Left renal cortex interstitium (tissue), 4 donors: ENCODE results near the gene TENT4A. TPM values are rescaled to one million over a fixed set of nuclear protein-coding genes. Genes with fewer than 3 reads are reported as not detected.
A peak's percentile ranks its signal among the peaks of the same experiment; 100 is the strongest.
"Not testable (repeated sequence)": the region's sequence is repeated elsewhere in the genome, so short reads cannot be mapped to it uniquely, and the experiment has no call there.

Source experiments
- DNase-seq, 4 donors: peaks; one replicate each; pipeline ENCODE4 v3.0.0-alpha.2; 2013; ENCODE audit warnings: low read depth in 4 of 4, low spot score in 2 of 4, missing footprints in 1 of 4
- polyA plus RNA-seq, 4 donors: library from polyadenylated mRNA; unstranded; fragments of 120-200 nt; gene quantifications; one replicate each; pipeline ENCODE4 v1.2.1, GENCODE V29; 2013; ENCODE audit not compliant: insufficient read length in 4 of 4

TENT4A gene
- 10 to 100 TPM; 19.5 to 37.1 (median 29.3) TPM for polyA plus RNA-seq

- DNase-seq = no peak
Observed at GRCh38 chr5:6713274-6714225, at the start of gene TENT4A. TENT4A (plus strand) TSS chr5:6713432; CDS start chr5:6713984, 552 bp downstream.

GRCh38 chr5:6666762-6667161, 46.5 kb upstream of the TENT4A start:
- no peak for DNase-seq

DNA sequence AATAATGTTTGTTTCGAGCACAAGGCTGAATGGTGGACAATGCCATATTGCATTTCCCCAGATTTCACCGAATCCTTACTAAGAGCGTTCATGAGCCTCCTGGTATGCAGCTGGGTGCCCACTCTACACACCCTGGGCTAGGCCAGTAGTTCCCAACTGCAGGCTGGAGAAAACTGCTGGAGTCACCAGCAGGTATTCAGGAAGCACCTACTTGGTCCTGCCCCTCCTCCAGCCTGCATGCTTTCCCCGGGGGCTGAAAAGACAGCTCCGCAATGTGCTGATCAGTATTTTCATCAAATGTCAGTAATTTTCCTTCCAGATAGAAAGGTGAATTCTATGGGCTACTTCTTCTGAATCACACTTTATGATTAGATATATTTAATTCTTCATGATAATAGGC, 45.6 kb upstream of the TENT4A start:
- DNase-seq = no peak

DNA sequence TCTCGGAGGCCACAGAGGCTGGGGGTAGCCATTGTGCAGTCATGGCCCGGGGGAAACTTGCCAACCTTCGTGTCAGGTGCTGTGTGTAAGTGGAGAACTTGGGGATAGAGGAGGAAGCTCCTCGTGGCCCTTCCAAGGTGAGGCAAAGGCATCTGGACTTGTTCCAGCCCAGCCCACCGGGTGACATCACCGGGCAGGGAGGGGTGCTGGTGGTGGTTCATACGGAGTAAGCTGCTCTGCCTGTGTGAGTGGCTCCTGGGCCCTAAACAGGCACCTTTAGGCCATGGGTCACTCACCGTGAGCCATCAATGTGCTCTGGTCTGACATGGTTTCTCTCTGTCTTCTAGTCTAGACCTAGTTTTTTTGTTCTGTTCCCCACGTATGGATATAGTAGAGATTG, 44.5 kb upstream of the TENT4A start:
- DNase-seq = not testable (repeated sequence)

DNA sequence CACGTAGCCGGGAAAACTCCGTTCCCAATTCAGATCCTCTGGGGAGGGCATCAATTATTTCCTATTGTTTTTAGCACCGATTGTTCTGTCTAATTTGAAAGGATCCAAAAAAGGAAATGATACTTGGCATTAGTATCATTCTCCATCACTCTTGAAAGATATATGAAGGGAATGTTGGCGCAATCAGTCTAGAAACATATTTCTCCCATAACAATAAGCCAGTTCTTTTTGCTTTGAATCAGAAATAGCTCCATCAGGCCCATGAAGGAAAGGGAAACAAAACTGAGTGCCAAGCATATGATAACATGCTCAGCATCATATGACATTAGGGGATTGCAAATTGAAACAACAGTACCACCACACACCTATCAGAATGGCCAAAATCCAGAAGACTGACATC, 40.2 kb upstream of the TENT4A start:
- DNase-seq = no peak

- DNase-seq = no peak
Observed at GRCh38 chr5:6673963-6674362, 39.3 kb upstream of the TENT4A start.

GRCh38 chr5:6674421-6674820, 38.8 kb upstream of the TENT4A start:
- DNase-seq = no peak

GRCh38 chr5:6674886-6675285, 38.3 kb upstream of the TENT4A start:
- DNase-seq = no peak

GRCh38 chr5:6675784-6676491, 37.3 kb upstream of the TENT4A start:
- no peak for DNase-seq

- DNase-seq = no peak
Observed at GRCh38 chr5:6676702-6677101, 36.5 kb upstream of the TENT4A start.

GRCh38 chr5:6678385-6678784, 34.8 kb upstream of the TENT4A start:
- DNase-seq = no peak

DNA sequence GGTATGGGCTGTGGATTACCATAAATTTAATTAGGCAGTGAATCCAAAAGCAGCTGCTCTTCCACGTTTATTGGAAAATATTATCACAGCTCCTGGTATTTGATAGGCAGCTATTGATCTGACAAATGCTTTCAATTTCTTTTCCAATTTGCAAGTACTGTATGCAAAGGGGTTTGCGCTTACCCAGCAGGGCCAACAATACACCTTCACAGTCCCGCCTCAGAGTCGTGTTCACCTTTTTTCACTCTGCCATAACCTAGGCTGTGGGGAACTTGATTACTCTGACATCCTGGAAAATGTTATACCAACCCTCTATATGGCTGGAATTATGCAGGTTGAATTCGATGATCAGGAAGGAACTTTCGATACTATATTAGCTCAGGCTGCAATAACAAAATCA, 32.3 kb upstream of the TENT4A start:
- DNase-seq = no peak

DNA sequence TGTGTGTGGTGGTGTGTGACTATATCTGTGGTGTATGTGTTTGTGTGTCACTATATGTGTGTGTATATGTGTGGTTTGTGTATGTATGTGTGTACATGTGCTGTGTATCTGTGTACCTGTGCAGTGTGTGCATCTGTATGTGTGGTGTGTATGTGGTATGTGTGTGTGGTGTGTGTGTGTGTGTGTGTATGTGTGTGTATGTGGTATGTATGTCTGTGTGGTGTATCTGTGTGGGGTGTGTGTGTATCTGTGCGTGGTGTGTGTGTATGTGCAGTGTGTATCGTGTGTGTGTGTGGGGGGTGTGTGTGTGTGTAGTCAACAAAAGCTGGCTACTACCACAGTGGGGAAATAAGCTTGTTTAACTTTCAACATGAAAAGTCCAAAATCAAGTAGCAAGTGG, 31.6 kb upstream of the TENT4A start:
- no peak for DNase-seq

- no peak for DNase-seq
Observed at GRCh38 chr5:6682239-6682638, 31.0 kb upstream of the TENT4A start.

- DNase-seq = no peak
Observed at GRCh38 chr5:6683241-6683640, 30.0 kb upstream of the TENT4A start.

DNA sequence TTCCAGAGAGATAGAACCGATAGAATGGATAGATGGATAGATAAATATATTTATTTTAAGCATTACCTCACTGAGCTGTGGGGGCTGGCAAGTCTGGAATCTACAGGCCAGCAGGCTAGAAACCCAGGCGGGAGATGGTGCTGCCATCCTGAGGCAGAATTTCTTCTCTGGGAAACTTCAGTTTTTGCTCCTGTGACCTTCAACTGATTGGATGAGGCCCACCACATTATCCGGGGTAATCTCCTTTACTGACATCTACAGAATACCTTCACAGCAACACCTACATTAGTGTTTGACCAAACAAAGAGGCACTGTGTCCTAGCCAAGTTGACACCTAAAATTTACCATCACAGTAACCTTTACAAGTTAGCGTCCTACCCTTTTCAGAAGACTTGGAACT, 29.2 kb upstream of the TENT4A start:
- DNase-seq = no peak

DNA sequence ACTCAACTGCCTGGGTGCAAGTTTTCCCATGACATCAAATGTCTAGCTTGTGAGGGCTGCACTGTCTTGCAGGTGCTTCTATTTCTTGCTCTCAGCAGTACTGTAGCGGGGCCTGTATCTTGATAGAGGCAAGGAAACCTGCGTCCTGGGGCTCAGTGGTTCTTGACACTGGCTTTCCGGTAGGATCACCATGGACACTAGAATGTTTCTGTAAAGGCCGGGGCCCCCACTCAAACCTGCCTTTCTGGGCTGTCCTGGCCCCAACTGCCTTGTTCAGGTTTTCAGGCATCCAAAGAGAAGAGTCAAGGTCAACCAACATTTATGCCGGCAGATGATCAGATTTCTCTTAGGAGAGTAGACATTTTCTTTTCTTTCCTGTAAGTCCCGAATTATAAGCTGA, 26.7 kb upstream of the TENT4A start:
- DNase-seq = no peak

DNA sequence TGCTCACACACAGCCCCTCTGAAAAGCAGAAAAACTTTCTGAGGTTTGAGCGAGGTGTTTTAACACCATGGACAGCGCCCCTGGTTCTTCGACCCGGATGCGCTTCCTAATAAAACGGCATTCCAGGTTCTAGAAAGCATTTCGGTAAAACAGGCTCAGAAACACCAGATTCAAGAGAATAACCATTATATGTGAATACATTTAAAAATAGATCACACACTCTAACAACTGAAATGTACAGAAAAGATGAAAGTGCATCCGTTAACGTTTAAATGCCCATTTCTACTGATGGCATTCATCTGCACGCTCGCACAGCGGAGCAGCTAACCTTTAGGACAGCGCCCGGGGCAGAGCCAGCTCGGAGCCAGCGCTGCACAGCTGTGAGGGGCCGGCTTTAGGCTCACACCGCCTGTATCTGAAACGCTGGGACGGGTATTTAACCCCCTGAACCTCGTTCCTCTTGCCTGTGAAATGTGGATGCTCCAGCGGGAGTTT, 26.3 kb upstream of the TENT4A start:
- peak; percentile 61 to 74 (median 63) for DNase-seq

DNA sequence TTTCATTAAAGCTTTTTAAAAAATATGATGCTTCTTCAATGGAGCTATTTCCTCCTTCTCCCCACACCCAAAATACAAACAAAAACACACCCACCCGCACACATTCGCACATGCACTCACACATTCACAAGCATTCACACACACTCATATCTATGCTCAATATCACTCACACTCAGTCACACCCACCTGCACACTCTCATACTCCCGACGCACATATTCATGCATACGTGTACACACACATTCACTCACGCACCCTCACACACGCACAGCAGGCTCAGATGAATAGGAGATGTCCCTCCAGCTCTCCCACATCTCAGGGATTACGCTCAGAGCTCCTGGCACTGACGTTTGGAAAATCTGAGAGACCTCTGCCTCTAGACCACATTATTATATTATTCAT, 25.7 kb upstream of the TENT4A start:
- DNase-seq = no peak

DNA sequence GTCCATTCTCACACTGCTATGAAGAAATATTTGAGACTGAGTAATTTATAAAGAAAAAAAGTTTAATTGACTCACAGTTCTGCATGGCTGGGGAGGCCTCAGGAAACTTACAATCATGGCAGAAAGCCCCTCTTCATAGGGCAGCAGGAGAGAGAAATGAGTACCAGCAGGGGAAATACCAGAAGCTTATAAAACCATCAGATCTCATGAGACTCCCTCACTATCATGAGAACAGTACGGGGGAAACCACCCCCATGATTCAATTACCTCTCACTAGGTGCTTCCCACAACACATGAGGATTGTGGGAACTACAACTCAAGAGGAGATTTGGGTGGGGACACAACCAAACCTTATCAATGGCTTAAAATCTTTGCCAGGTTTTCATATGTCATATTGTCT, 20.3 kb upstream of the TENT4A start:
- no peak for DNase-seq

DNA sequence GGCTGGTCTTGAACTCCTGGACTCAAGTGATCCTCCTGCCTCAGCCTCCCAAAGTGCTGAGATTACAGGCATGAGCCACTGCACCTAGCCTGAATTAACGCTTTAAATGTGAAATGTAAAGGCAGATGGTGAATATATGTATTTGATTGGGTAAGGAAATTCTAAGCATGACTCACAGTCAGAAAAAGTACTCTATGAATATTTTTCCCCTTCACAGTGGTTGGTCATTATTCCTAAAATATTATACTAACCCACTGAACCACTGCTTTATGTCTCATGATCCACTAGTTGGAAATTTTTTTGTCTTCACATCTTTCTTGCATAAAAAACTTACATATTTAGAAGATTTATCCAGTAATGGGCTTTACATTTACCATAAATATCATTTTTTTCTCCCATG, 14.5 kb upstream of the TENT4A start:
- no peak for DNase-seq

- no peak for DNase-seq
Observed at GRCh38 chr5:6699357-6699756, 13.9 kb upstream of the TENT4A start.
